Small intestine (tissue), 7 donors: ENCODE results near the gene MAP3K5. TPM values are rescaled to one million over a fixed set of nuclear protein-coding genes. Genes with fewer than 3 reads are reported as not detected.

Source experiments
- DNase-seq, 2 donors: peaks; one replicate each; pipeline versions ENCODE4 v3.0.0 to v3.0.0-alpha.2; 2013
- FAIRE-seq: peaks from 2 replicates; lab custom pipeline; 2012; peaks lifted over from hg19 to GRCh38; lab: Jason Lieb, UNC
- H3K27ac ChIP-seq, 3 donors: one replicate each; pipeline ENCODE4 v1.5.1; 2013; ENCODE audit warnings: low read length in 2 of 3, mild to moderate bottlenecking in 2 of 3, control low read depth in 1 of 3, inconsistent platforms in 1 of 3, low read depth in 1 of 3, moderate library complexity in 1 of 3
- H3K27me3 ChIP-seq, 3 donors: one replicate each; pipeline ENCODE4 v1.6.1; 2013; ENCODE audit warnings: low read length in 3 of 3, inconsistent platforms in 1 of 3; ENCODE audit not compliant: control insufficient read depth in 3 of 3, insufficient read depth in 3 of 3
- H3K36me3 ChIP-seq, 3 donors: one replicate each; pipeline ENCODE4 v1.6.1; 2013; ENCODE audit warnings: low read length in 3 of 3, inconsistent platforms in 1 of 3, low read depth in 1 of 3, mild to moderate bottlenecking in 1 of 3, moderate library complexity in 1 of 3; ENCODE audit not compliant: control insufficient read depth in 3 of 3, insufficient read depth in 2 of 3
- H3K4me1 ChIP-seq, 3 donors: one replicate each; pipeline ENCODE4 v1.6.1; 2013; ENCODE audit warnings: low read length in 2 of 3, inconsistent platforms in 1 of 3, low read depth in 1 of 3, mild to moderate bottlenecking in 1 of 3, moderate library complexity in 1 of 3; ENCODE audit not compliant: control insufficient read depth in 3 of 3, insufficient read depth in 2 of 3
- H3K4me3 ChIP-seq, 3 donors: one replicate each; pipeline ENCODE4 v1.5.1; 2013; ENCODE audit warnings: low read length in 3 of 3, control low read depth in 1 of 3, inconsistent platforms in 1 of 3, low read depth in 1 of 3, mild to moderate bottlenecking in 1 of 3, moderate library complexity in 1 of 3
- H3K9me3 ChIP-seq, 2 donors: one replicate each; pipeline ENCODE4 v1.6.1; 2013; ENCODE audit warnings: low read depth in 1 of 2, low read length in 1 of 2; ENCODE audit not compliant: control insufficient read depth in 2 of 2, insufficient read depth in 1 of 2
- WGBS, 3 donors: extraction: QIAGEN DNeasy Blood & Tissue Kit; methylation state at CpG; one replicate each; pipeline ENCODE4 v1.1.7; 2013; 5-methylcytosine and 5-hydroxymethylcytosine counted together
- polyA plus RNA-seq, 4 donors: library from polyadenylated mRNA; stranded (reverse) in 3 of 4; unstranded in 1 of 4; fragments of 200-250 nt in 3 of 4; fragments of 120-200 nt in 1 of 4; gene quantifications; one replicate each; pipeline versions ENCODE4 v1.2.1 to v1.2.3, GENCODE V29; 2013
- donor health status: healthy with polysubstance abuse.
- donor health status: control.
- donor health status: control.
- donor health status: Bipolar disorder and iron deficiency.
- donor health status: healthy.

MAP3K5 gene
- polyA plus RNA-seq, 4 donors: 5.4 to 9.5 (median 7.0) TPM

- FAIRE-seq (no peak), DNase-seq (no peak)
- Histone ChIP-seq H3K36me3 (no peaks in the 10 kb centered on the region), H3K9me3 (no peaks in the 10 kb centered on the region), H3K27me3 (no peaks in the 10 kb centered on the region), H3K4me3 (no peak overlapping the region), H3K4me1 (peaks cover 0 to 5% (median 1%) of the 10 kb centered on the region in 3 donors), H3K27ac (no peak overlapping the region)
- WGBS, 3 donors: 54 to 78% (median 68%) methylated on average over 2 of the region's 2 CpGs
Observed at GRCh38 chr6:136728033-136728939, 64.0 kb downstream of the MAP3K5 start.

GRCh38 chr6:136726837-136727557 lies 65.3 kb downstream of the MAP3K5 start:
- no peak overlapping the region for H3K4me3 ChIP-seq
- no peaks in the 10 kb centered on the region for H3K27me3 ChIP-seq
- WGBS, 3 donors: 85 to 87% (median 87%) methylated on average over 3 of the region's 3 CpGs
- no peak overlapping the region for H3K27ac ChIP-seq
- peaks cover 0 to 5% (median 1%) of the 10 kb centered on the region in 3 donors for H3K4me1 ChIP-seq
- no peaks in the 10 kb centered on the region for H3K36me3 ChIP-seq
- no peaks in the 10 kb centered on the region for H3K9me3 ChIP-seq
- FAIRE-seq: no peak
- DNase-seq: no peak

GRCh38 chr6:136725124-136725523 lies 67.2 kb downstream of the MAP3K5 start:
- WGBS, 3 donors: 97 to 99% (median 98%) methylated on average over 4 of the region's 4 CpGs
- Histone ChIP-seq H3K9me3 (no peaks in the 10 kb centered on the region), H3K4me3 (no peak overlapping the region), H3K36me3 (no peaks in the 10 kb centered on the region), H3K27me3 (no peaks in the 10 kb centered on the region), H3K4me1 (peaks cover 0 to 5% (median 1%) of the 10 kb centered on the region in 3 donors), H3K27ac (no peak overlapping the region)
- DNase-seq: no peak
- no peak for FAIRE-seq

- Histone ChIP-seq H3K9me3 (no peaks in the 10 kb centered on the region), H3K4me1 (peaks cover 0 to 8% (median 1%) of the 10 kb centered on the region in 3 donors), H3K27ac (no peak overlapping the region), H3K4me3 (no peak overlapping the region), H3K27me3 (no peaks in the 10 kb centered on the region), H3K36me3 (no peaks in the 10 kb centered on the region)
- DNase-seq: peak in 1 of 2 donors; percentile 40
- WGBS, 3 donors: 5 to 22% (median 8%) methylated on average over 1 of the region's 1 CpG
- FAIRE-seq: no peak
Observed at GRCh38 chr6:136723780-136724179, 68.5 kb downstream of the MAP3K5 start.

- WGBS, 3 donors: 80 to 94% (median 90%) methylated on average over 4 of the region's 4 CpGs
- no peak overlapping the region for H3K4me3 ChIP-seq
- H3K27me3 ChIP-seq: no peaks in the 10 kb centered on the region
- H3K4me1 ChIP-seq: peaks cover 0 to 7% (median 1%) of the 10 kb centered on the region in 3 donors
- no peak overlapping the region for H3K27ac ChIP-seq
- no peaks in the 10 kb centered on the region for H3K9me3 ChIP-seq
- FAIRE-seq: peak; percentile 10
- no peaks in the 10 kb centered on the region for H3K36me3 ChIP-seq
- no peak for DNase-seq
Observed at GRCh38 chr6:136721467-136721866, 70.8 kb downstream of the MAP3K5 start.

- Histone ChIP-seq H3K36me3 (no peaks in the 10 kb centered on the region), H3K27ac (no peak overlapping the region), H3K27me3 (no peaks in the 10 kb centered on the region), H3K4me3 (no peak overlapping the region), H3K9me3 (no peaks in the 10 kb centered on the region), H3K4me1 (peaks cover 0 to 9% (median 4%) of the 10 kb centered on the region in 3 donors)
- WGBS, 3 donors: 74 to 93% (median 80%) methylated on average over 13 of the region's 13 CpGs
- FAIRE-seq (no peak), DNase-seq (no peak)
Observed at GRCh38 chr6:136720045-136720770, 72.1 kb downstream of the MAP3K5 start.

GRCh38 chr6:136719280-136720044 lies 72.8 kb downstream of the MAP3K5 start:
- 66 to 92% (median 68%) methylated on average over 2 of the region's 2 CpGs for WGBS, 3 donors
- Histone ChIP-seq H3K36me3 (no peaks in the 10 kb centered on the region), H3K27me3 (no peaks in the 10 kb centered on the region), H3K4me1 (peaks cover 0 to 9% (median 4%) of the 10 kb centered on the region in 3 donors), H3K9me3 (no peaks in the 10 kb centered on the region), H3K27ac (peak overlapping the region in 1 of 3 donors; percentile 11), H3K4me3 (no peak overlapping the region)
- DNase-seq (no peak), FAIRE-seq (no peak)
